GM21619 (cell line): ENCODE data around the gene CCDC92B.
"Not testable (repeated sequence)": the region's sequence is repeated elsewhere in the genome, so short reads cannot be mapped to it uniquely, and the experiment has no call there.

Source experiments
- ATAC-seq: cut with Tn5 transposase; IDR thresholded peaks from one replicate; pipeline ENCODE4 v1.9.1; 2021; ENCODE audit not compliant: unreplicated experiment

Gene CCDC92B

GRCh38 chr17:2691069-2691871 is 58.2 kb downstream of the CCDC92B start:
- ATAC-seq = no peak

- ATAC-seq = no peak
Observed at GRCh38 chr17:2690165-2691068, 59.0 kb downstream of the CCDC92B start.

GRCh38 chr17:2689411-2690164 is 59.9 kb downstream of the CCDC92B start:
- ATAC-seq = no peak

- ATAC-seq = no peak
Observed at GRCh38 chr17:2688351-2689342, 60.8 kb downstream of the CCDC92B start.

GRCh38 chr17:2687074-2687418 is 62.4 kb downstream of the CCDC92B start:
- ATAC-seq = no peak

- no peak for ATAC-seq
Observed at GRCh38 chr17:2685696-2686095, 63.8 kb downstream of the CCDC92B start.

- no peak for ATAC-seq
Observed at GRCh38 chr17:2684549-2684948, 64.9 kb downstream of the CCDC92B start.

GRCh38 chr17:2683912-2684311 is 65.5 kb downstream of the CCDC92B start:
- no peak for ATAC-seq

GRCh38 chr17:2682176-2682938 is 67.1 kb downstream of the CCDC92B start:
- ATAC-seq = no peak

- no peak for ATAC-seq
Observed at GRCh38 chr17:2681650-2682049, 67.8 kb downstream of the CCDC92B start.

GRCh38 chr17:2680961-2681360 is 68.5 kb downstream of the CCDC92B start:
- no peak for ATAC-seq

- ATAC-seq = not testable (repeated sequence)
Observed at GRCh38 chr17:2679247-2679646, 70.2 kb downstream of the CCDC92B start.
